ENCODE measurements around the gene RABAC1.
"Not testable (repeated sequence)": the region's sequence is repeated elsewhere in the genome, so short reads cannot be mapped to it uniquely, and the experiment has no call there.

Gene RABAC1

GRCh38 chr19:41955521-41955920 lies 3.6 kb downstream of the RABAC1 start:
- H3K27me3 Mint-ChIP-seq, result no peaks in the 10 kb centered on the region
- no peak overlapping the region for H3K4me3 Mint-ChIP-seq
- DNase-seq (no peak), ATAC-seq (replicated peaks) (no peak)
- no peaks in the 10 kb centered on the region for H3K9me3 Mint-ChIP-seq
- peaks cover 44% of the 10 kb centered on the region for H3K36me3 Mint-ChIP-seq (ENCODE audit: insufficient read depth)
- H3K4me1 Mint-ChIP-seq (ENCODE audit: low read depth in 2 of 2), result peaks cover 27 to 28% of the 10 kb centered on the region in 2 donors
- H3K27ac Mint-ChIP-seq, result peak overlapping the region in 1 of 2 donors; percentile 42

GRCh38 chr19:41951686-41952172 lies 7.4 kb downstream of the RABAC1 start:
- Mint-ChIP-seq H3K9me3 (no peaks in the 10 kb centered on the region), H3K36me3 (ENCODE audit: insufficient read depth) (peaks cover 42% of the 10 kb centered on the region), H3K27ac (peak overlapping the region in 1 of 2 donors; percentile 88), H3K27me3 (no peaks in the 10 kb centered on the region), H3K4me1 (ENCODE audit: low read depth in 2 of 2) (peaks cover 29 to 30% of the 10 kb centered on the region in 2 donors), H3K4me3 (peak overlapping the region; percentile 14 to 34)
- DNase-seq (peak; percentile 88 to 89 (median 89)), ATAC-seq (replicated peaks) (peak; percentile 79)

DNA sequence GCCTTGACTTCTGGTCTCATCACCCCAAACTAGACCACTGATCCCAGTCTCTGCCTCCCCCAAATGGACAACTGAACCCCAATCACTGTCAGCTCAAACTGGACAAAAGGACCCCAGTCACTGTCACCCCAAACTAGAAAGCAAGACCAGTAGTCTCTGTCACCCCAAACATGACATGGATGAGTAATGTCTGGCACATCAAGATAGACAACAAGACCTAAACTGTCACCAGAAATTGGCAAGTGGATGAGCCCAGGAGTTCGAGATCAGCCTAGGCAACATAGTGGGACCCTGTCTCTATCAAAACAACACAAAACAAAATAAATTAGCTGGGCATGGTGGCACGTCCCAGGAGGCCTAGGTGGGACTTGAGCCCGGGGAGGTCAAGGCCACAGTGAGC lies 12.0 kb downstream of the RABAC1 start:
- peaks cover 50 to 60% of the 10 kb centered on the region in 2 donors for H3K4me1 Mint-ChIP-seq (ENCODE audit: low read depth in 2 of 2)
- peak overlapping the region; percentile 93 to 100 for H3K27ac Mint-ChIP-seq
- peaks cover 42% of the 10 kb centered on the region for H3K36me3 Mint-ChIP-seq (ENCODE audit: insufficient read depth)
- H3K9me3 Mint-ChIP-seq, result no peaks in the 10 kb centered on the region
- DNase-seq, result no peak
- peak overlapping the region; percentile 75 to 85 for H3K4me3 Mint-ChIP-seq
- ATAC-seq (replicated peaks), result no peak
- peaks cover 0 to 11% of the 10 kb centered on the region in 2 donors for H3K27me3 Mint-ChIP-seq

DNA sequence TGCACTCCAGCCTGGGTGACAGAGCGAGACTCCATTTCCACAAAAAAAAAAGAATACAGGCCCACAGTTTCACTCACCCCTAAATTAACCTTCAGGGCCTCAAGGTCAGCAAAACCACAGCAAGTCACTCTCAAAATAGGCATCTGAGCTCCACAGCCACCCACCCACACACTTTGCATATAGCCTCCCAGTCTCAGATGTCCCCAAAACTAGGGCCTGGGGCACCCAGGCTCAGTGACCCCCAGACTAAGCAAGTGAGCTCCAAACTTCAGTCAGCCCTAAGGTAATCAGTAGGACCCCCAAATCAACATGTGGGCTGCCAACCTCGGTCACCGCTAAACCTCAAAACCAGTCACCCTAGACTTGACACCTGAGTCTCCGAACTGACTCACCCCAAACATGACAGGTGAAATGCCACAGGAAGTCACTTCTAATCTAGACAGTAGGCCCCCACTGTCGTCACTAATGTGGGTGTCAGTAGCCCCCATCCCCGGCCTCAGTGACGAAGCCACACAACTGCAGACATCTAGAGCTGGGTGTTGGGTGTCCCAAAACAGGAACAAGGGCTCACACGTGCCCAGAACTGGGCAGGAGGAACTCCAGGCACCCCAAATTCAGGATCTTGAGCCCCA lies 13.9 kb downstream of the RABAC1 start:
- DNase-seq, result peak; percentile 88 to 91 (median 91)
- Mint-ChIP-seq H3K4me1 (ENCODE audit: low read depth in 2 of 2) (peaks cover 51 to 65% of the 10 kb centered on the region in 2 donors), H3K4me3 (peak overlapping the region; percentile 65 to 66), H3K36me3 (ENCODE audit: insufficient read depth) (peaks cover 34% of the 10 kb centered on the region), H3K9me3 (no peaks in the 10 kb centered on the region), H3K27ac (peak overlapping the region; percentile 93 to 100), H3K27me3 (peaks cover 13 to 29% of the 10 kb centered on the region in 2 donors)
- ATAC-seq (replicated peaks), result peak; percentile 86

DNA sequence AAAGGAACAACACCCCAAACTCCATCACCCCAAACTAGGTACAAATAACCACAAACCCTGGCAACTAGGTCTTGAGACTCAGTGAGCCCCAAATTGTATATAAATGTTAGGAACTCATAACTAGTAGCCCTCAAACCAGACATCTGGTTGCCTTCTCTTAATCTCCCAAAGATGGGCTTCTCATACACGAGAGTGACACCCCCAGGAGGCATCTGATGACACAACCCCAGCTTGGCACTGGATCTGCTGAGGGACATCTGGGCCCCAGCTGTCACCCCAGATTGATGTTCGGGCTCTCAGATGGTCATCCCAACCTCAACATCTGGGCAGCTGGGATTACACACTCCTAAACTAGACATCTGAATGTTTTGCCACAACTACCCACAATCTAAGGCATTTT lies 14.8 kb downstream of the RABAC1 start:
- ATAC-seq (replicated peaks) (peak; percentile 0), DNase-seq (peak in 1 of 3 experiments; percentile 36)
- H3K27me3 Mint-ChIP-seq, result peaks cover 14 to 33% of the 10 kb centered on the region in 2 donors
- H3K9me3 Mint-ChIP-seq, result no peaks in the 10 kb centered on the region
- H3K36me3 Mint-ChIP-seq (ENCODE audit: insufficient read depth), result peaks cover 34% of the 10 kb centered on the region
- H3K27ac Mint-ChIP-seq, result peak overlapping the region; percentile 93 to 100
- H3K4me3 Mint-ChIP-seq, result peak overlapping the region; percentile 65 to 66
- peaks cover 49 to 62% of the 10 kb centered on the region in 2 donors for H3K4me1 Mint-ChIP-seq (ENCODE audit: low read depth in 2 of 2)

GRCh38 chr19:41941410-41942202 lies 17.5 kb downstream of the RABAC1 start:
- Mint-ChIP-seq H3K36me3 (ENCODE audit: insufficient read depth) (peaks cover 20% of the 10 kb centered on the region), H3K9me3 (no peaks in the 10 kb centered on the region), H3K27ac (peak overlapping the region; percentile 46 to 95), H3K4me3 (peak overlapping the region; percentile 74 to 80), H3K27me3 (peaks cover 16 to 46% of the 10 kb centered on the region in 2 donors), H3K4me1 (ENCODE audit: low read depth in 2 of 2) (peaks cover 40 to 53% of the 10 kb centered on the region in 2 donors)
- DNase-seq, result no peak
- ATAC-seq (replicated peaks), result no peak

DNA sequence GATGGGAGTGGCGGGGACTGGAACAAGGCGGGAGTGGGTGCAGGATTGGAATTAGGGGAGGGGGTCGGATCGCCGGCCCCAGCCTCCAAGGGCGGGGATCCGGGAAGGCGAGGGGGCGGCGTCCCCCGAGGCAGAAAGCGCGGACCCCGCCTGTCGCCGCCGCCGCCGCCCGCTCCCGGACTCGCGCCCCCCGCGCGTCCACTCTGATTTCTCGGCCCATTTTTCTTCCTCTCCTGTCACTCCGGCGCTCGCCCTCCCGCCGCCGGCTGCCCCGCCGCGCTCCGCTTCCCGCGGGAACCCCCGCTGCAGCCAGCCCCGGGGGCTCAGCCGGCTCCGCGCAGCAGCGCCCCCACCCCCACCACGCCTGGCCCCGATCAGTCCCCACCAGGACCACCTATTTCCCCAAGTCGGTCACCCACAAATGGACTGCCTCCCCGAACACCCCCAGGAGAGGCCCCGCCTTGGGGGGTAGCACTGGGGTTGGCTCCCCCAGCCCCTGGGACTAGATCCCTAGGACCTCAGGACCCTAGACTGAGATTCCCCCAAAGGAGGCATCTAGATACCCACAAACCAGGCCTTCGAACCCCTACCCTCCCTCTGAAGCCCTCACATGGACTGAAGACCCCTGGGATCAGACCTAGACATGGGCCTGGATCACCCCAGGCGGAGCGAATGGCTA lies 18.3 kb downstream of the RABAC1 start:
- DNase-seq (no peak), ATAC-seq (replicated peaks) (no peak)
- peak overlapping the region; percentile 79 to 95 for H3K27ac Mint-ChIP-seq
- H3K4me3 Mint-ChIP-seq, result peak overlapping the region; percentile 74 to 80
- peaks cover 25% of the 10 kb centered on the region for H3K36me3 Mint-ChIP-seq (ENCODE audit: insufficient read depth)
- peaks cover 21 to 53% of the 10 kb centered on the region in 2 donors for H3K27me3 Mint-ChIP-seq
- H3K9me3 Mint-ChIP-seq, result no peaks in the 10 kb centered on the region
- H3K4me1 Mint-ChIP-seq (ENCODE audit: low read depth in 2 of 2), result peaks cover 41 to 55% of the 10 kb centered on the region in 2 donors

DNA sequence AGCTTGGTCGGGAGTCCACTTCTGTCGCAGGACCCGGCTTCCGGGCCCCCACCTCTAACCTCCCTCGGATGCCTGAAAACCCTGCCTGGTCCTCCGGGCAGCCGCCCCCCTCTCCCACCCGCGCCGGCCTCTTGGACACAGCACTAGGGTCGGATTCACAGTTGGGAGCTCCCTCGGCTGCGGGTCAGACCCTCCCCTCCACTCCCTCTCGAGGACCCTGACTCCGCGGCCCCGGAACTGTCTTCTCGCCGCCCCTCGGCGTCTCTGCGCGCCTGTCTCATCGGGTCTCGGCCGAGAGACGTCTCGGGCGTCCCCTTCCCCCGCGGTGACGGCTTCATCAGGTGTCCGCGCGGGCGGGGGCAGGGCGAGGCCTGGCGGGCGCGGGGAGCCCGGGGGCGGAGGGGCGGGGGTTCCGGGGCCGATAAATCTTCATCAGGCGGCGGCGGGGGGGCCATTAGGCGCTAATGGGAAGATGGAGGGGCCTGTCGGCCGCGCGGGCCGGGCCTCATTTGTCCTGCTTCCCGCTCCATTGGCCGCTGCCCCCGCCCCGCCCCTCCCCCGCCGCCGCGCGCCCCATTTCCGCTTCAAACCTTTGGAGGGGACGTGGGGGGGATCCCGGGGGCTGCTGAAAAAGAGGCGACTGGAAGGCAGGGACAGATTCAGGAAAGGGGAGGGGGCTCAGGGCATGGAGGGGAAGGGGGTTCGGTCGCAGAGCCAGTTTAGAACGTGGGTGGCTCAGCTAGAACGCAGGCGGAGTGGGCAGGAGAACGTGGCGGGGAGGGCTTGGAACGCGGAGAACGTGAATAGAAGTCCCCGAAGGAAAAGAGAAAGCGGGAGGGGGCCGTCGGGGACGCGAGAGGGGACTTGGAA lies 19.0 kb downstream of the RABAC1 start:
- Mint-ChIP-seq H3K9me3 (no peaks in the 10 kb centered on the region), H3K4me1 (ENCODE audit: low read depth in 2 of 2) (peaks cover 38 to 52% of the 10 kb centered on the region in 2 donors), H3K27ac (peak overlapping the region; percentile 78 to 79), H3K27me3 (peaks cover 27 to 61% of the 10 kb centered on the region in 2 donors), H3K4me3 (peak overlapping the region; percentile 74 to 80), H3K36me3 (ENCODE audit: insufficient read depth) (peaks cover 17% of the 10 kb centered on the region)
- ATAC-seq (replicated peaks) (no peak), DNase-seq (no peak)

GRCh38 chr19:41939209-41939608 lies 19.9 kb downstream of the RABAC1 start:
- H3K4me3 Mint-ChIP-seq; ATAC-seq (replicated peaks); DNase-seq; H3K9me3 Mint-ChIP-seq: not testable (repeated sequence)
- Mint-ChIP-seq H3K36me3 (ENCODE audit: insufficient read depth) (peaks cover 15% of the 10 kb centered on the region), H3K27ac (peak overlapping the region in 1 of 2 donors; percentile 41), H3K27me3 (peaks cover 31 to 67% of the 10 kb centered on the region in 2 donors), H3K4me1 (ENCODE audit: low read depth in 2 of 2) (peaks cover 37 to 50% of the 10 kb centered on the region in 2 donors)

DNA sequence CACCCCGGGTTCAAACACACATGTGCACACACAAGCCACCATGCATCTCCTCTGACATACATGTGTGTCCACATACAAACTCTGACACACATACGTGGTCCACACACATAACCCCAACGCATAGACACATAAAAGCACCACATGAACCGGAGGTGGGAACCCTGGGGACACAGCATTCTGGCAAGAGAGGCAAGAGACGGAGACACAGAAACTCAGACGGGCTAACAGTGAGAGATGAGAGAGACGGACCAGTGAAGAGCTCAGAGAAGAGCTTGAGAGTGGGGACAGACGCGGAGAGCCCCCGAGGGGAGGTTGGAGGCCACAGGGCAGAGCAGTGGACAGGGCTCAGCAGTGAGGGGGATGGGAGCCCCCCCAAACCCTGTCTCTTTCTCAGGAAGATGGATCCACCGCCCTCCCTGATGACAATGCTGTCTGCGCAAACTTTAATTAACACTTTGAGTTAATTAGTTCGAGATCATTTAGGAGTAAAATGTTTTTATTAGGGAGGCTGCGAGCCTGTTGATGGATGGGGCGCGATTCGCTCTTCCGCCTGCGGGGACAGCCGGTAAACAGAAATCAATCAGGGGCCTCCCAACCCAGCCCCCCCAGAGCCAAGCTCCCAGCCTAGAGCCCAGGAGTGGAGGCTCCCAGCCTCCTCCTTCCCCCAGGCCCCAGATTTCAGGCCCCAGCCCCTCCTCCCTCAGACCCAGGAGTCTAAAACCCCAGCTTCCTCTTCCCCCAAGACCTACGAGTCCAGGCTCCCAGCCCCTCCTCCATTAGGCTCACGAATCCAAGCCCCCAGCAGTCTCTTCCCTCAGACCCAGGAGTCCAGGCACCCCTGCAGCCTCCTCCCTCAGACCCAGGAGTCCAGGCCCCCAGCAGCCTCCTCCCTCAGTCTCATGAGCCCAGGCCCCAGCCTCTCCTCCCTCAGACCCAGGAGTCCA lies 21.3 kb downstream of the RABAC1 start:
- ATAC-seq (replicated peaks), result no peak
- H3K36me3 Mint-ChIP-seq (ENCODE audit: insufficient read depth), result peaks cover 13% of the 10 kb centered on the region

DNA sequence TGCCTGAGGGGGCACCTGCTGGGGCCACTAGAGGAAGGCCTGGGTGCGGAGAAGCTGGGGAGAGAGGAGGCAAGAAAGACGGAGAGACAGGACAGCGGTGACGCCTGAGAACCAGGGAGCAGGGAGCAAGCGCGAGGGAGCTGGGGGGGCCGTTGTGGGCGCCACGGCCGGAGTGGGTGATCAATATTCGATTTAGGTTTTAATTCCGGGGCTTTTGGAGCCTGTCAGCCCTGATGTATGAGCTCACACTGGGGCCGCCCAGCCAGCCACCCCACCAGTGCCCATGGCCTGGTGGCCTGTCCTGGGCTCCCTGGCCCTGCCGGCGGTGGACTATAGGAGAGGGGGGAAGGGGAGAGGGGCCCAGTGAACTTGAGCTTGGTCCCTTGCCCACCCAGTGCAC lies 22.2 kb downstream of the RABAC1 start:
- Mint-ChIP-seq H3K27ac (peak overlapping the region; percentile 90 to 93), H3K4me3 (peak overlapping the region; percentile 15 to 48), H3K27me3 (peaks cover 31 to 55% of the 10 kb centered on the region in 2 donors), H3K4me1 (ENCODE audit: low read depth in 2 of 2) (peaks cover 42 to 49% of the 10 kb centered on the region in 2 donors), H3K9me3 (no peaks in the 10 kb centered on the region), H3K36me3 (ENCODE audit: insufficient read depth) (peaks cover 13% of the 10 kb centered on the region)
- DNase-seq, result no peak
- no peak for ATAC-seq (replicated peaks)

More for the DNA sequence above, 21.3 kb downstream of the RABAC1 start:
- H3K4me1 Mint-ChIP-seq (ENCODE audit: low read depth in 2 of 2), result peaks cover 39 to 52% of the 10 kb centered on the region in 2 donors
- peak overlapping the region; percentile 77 to 93 for H3K27ac Mint-ChIP-seq
- no peaks in the 10 kb centered on the region for H3K9me3 Mint-ChIP-seq
- H3K4me3 Mint-ChIP-seq, result no peak overlapping the region
- DNase-seq, result no peak
- peaks cover 31 to 62% of the 10 kb centered on the region in 2 donors for H3K27me3 Mint-ChIP-seq
